GM19468 (cell line): Measurements from ENCODE around the gene DAPK1.

Source experiments
- ATAC-seq: cut with Tn5 transposase; IDR thresholded peaks from one replicate; pipeline ENCODE4 v1.9.1; 2021; ENCODE audit warnings: mild to moderate bottlenecking, moderate library complexity, moderate number of reproducible peaks; ENCODE audit not compliant: unreplicated experiment; ENCODE audit errors: extremely low read depth

The DAPK1 gene

DNA sequence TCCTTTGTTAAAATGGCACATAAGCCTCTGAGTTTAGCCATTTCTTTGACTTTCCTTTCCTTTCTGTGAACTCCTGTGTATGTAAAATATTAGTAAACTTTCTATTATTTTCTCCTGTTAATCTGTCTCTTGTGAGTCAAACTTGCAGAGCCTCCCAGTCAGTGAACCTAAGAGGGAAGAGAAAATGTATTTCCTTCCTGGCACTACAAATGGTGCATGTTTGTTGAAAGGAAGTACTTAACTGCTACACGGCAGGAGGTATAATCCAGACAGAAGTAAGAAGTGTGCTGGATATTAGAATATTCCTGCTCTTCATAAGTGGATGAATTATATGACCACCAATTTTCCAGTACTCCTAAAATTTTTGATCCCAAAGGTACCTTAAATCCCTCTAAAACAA is 251.2 kb downstream of the DAPK1 start:
- no peak for ATAC-seq

DNA sequence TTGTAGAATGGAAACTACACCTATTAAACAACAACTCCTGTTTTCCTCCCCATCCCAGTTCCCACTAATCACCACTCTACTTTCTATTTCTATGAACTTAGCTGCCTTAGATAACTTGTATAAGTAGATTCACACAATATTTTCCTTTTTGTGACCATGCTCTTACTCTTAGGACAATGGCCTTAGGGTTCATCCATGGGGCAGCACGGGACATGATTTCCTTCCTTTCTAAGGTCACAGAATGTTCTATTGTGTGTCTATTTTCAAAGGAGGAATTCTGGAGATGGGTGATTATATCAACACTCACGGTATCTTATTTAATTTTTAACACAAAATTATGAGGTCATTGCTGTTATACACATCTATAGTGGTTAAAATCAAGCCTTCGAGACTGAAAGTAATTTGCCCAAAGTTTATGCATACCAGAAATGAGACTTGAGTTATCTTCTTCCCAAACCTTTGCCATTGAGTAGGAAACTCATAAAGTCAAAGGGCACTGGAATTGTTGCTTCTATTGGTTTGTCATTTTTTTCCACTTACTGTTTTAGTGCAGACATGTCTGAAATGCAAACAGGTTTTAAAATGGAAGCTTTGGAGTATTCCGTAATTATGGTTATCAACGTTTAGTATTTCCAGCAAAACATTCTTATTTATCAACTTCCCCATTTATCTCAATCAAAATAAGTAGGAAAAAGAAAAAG is 251.8 kb downstream of the DAPK1 start:
- ATAC-seq: no peak

DNA sequence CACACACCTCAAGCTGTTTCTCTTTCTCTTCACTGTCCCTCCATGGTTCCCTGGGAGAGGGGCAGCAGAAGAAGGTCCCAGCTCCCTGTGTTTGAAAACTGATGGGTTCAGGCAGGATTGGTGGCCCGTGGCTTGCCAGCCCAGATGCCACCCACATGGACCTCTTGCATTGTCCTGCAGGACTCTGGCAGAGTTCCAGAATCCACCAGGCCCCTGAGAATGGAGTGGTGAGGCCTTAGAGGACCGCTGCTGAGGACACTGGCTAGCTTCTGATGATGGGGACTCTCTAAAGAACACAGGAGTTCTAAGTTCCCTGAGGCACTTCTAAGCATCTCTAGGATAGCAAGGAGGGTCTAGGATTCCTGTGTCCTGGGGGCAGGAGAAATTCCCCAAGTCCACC is 253.1 kb downstream of the DAPK1 start:
- no peak for ATAC-seq

DNA sequence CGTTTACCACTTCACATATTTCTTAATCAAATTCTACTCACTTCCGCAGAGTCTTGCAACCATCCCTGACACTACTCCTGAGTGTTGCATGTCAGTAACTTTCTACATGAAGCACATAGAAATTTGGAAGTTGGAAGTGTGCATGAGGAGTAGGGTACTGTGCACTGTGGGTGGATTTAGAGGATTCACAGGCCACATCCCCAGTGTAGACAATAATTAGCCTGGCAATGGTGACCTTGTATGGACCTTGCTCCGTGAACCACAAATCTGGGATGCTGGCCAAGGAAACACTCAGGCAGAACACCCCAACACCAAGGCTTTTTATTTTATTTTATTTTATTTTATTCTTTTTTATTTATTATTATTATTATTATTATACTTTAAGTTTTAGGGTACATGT is 253.8 kb downstream of the DAPK1 start:
- ATAC-seq: no peak

DNA sequence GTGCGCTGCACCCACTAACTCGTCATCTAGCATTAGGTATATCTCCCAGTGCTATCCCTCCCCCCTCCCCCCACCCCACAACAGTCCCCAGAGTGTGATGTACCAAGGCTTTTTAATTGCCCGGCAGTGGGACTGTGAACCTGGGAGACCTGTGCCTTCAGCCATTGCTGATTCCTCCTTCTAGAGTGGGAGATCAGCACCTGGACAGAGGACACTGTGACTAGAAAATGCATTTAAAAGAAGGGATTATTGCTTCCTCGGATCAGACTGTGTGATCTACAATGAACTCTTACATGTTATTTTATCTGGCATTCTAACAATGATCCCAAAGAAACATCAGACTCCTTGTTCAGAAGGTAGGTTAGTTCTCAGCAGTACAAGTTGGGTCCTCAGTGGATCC is 254.2 kb downstream of the DAPK1 start:
- ATAC-seq: no peak

DNA sequence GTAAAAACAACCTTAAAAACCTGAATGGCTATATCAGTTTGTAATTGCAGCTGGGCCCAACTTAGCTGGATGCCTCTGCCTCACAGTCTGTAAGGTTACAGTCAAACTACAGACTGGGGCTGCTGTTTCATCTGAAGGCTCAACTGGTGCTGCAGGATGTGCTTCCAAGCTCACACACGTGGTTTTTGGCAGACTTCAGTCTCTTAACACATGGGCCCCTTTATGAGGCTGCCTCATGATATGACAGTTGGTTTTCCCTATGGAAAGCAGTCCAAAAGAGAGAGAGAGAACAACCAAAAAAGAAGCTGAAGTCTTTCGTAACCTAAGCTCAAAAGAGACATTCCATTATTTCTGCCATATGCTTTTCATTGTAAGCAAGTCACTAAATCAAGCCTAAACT is 255.6 kb downstream of the DAPK1 start:
- no peak for ATAC-seq
